Hematopoietic multipotent progenitor cell treated with erythropoietin and hydrocortisone succinate and interleukin-3 and kit ligand, for 8 days (in vitro differentiated cells): Measurements from ENCODE around the gene UGT1A4.
"Not testable (repeated sequence)": the region's sequence is repeated elsewhere in the genome, so short reads cannot be mapped to it uniquely, and the experiment has no call there.

Source experiments
- DNase-seq: peaks from one replicate; pipeline ENCODE4 v3.0.0-alpha.2; 2015

Gene UGT1A4

GRCh38 chr2:233751212-233752009, 32.9 kb downstream of the UGT1A4 start:
- DNase-seq = not testable (repeated sequence)

GRCh38 chr2:233754872-233755611, 36.5 kb downstream of the UGT1A4 start:
- DNase-seq = no peak

- no peak for DNase-seq
Measured at GRCh38 chr2:233756429-233757081, 38.0 kb downstream of the UGT1A4 start.

- no peak for DNase-seq
Measured at GRCh38 chr2:233758141-233758540, 39.6 kb downstream of the UGT1A4 start.

- DNase-seq = no peak
Measured at GRCh38 chr2:233758849-233759248, 40.3 kb downstream of the UGT1A4 start.

- no peak for DNase-seq
Measured at GRCh38 chr2:233760043-233760442, 41.5 kb downstream of the UGT1A4 start, which contains the start of gene UGT1A1. UGT1A1 (plus strand) TSS chr2:233760270; CDS start chr2:233760288, 18 bp downstream.

- no peak for DNase-seq
Measured at GRCh38 chr2:233761040-233761769, 42.7 kb downstream of the UGT1A4 start.

- DNase-seq = no peak
Measured at GRCh38 chr2:233764264-233764663, 45.7 kb downstream of the UGT1A4 start.

GRCh38 chr2:233764761-233765160, 46.2 kb downstream of the UGT1A4 start:
- no peak for DNase-seq

- no peak for DNase-seq
Measured at GRCh38 chr2:233766416-233766815, 47.9 kb downstream of the UGT1A4 start.

- no peak for DNase-seq
Measured at GRCh38 chr2:233768076-233768475, 49.5 kb downstream of the UGT1A4 start.

GRCh38 chr2:233769260-233769659, 50.7 kb downstream of the UGT1A4 start:
- DNase-seq = no peak

- DNase-seq = no peak
Measured at GRCh38 chr2:233772153-233772552, 53.6 kb downstream of the UGT1A4 start.

- DNase-seq = no peak
Measured at GRCh38 chr2:233772583-233772982, 54.0 kb downstream of the UGT1A4 start.

- DNase-seq = no peak
Measured at GRCh38 chr2:233773854-233774253, 55.3 kb downstream of the UGT1A4 start.

- DNase-seq = no peak
Measured at GRCh38 chr2:233775414-233775813, 56.9 kb downstream of the UGT1A4 start.

GRCh38 chr2:233778030-233778429, 59.5 kb downstream of the UGT1A4 start, which contains the start of gene MROH2A:
MROH2A (plus strand) TSS chr2:233778330; CDS start chr2:233779359, 1,029 bp downstream.
- DNase-seq = no peak

GRCh38 chr2:233779722-233780121, 61.2 kb downstream of the UGT1A4 start:
- DNase-seq = no peak

GRCh38 chr2:233780771-233781170, 62.2 kb downstream of the UGT1A4 start:
- no peak for DNase-seq

GRCh38 chr2:233789554-233789953, 71.0 kb downstream of the UGT1A4 start:
- DNase-seq = no peak

- no peak for DNase-seq
Measured at GRCh38 chr2:233791151-233791882, 72.8 kb downstream of the UGT1A4 start.

GRCh38 chr2:233791883-233792329, 73.4 kb downstream of the UGT1A4 start:
- no peak for DNase-seq
